Measurements from ENCODE around the gene THADA.

THADA gene

GRCh38 chr2:43360137-43360536, 235.7 kb downstream of the THADA start:
- no peaks in the 10 kb centered on the region for H4K20me1 ChIP-seq (ENCODE audit: insufficient read depth, low read length)
- no peaks in the 10 kb centered on the region for H3K4me1 ChIP-seq (ENCODE audit: insufficient read depth, low read length, severe bottlenecking)
- no peaks in the 10 kb centered on the region for H3K9me3 ChIP-seq (ENCODE audit: low read length)

GRCh38 chr2:43358410-43359201, 237.2 kb downstream of the THADA start:
- Histone ChIP-seq H3K27me3 (ENCODE audit: insufficient read depth, low read length) (no peaks in the 10 kb centered on the region), H3K27ac (ENCODE audit: low read depth, low read length, poor library complexity, severe bottlenecking) (no peak overlapping the region), H2AFZ (ENCODE audit: low read length) (no peak overlapping the region), H3K4me3 (ENCODE audit: low read depth, low read length, poor library complexity, severe bottlenecking) (no peak overlapping the region), H3K4me1 (ENCODE audit: insufficient read depth, low read length, severe bottlenecking) (no peaks in the 10 kb centered on the region), H3F3A (ENCODE audit: insufficient read depth, low read length) (no peaks in the 10 kb centered on the region), H3K4me2 (ENCODE audit: low read length) (no peak overlapping the region), H3K9me2 (ENCODE audit: low read depth, low read length) (no peaks in the 10 kb centered on the region), H3K36me3 (ENCODE audit: insufficient read depth, low read length) (no peaks in the 10 kb centered on the region), H4K20me1 (ENCODE audit: insufficient read depth, low read length) (no peaks in the 10 kb centered on the region), H3K9ac (ENCODE audit: low read length) (no peak overlapping the region), H3K79me2 (ENCODE audit: insufficient read depth, low read length) (no peaks in the 10 kb centered on the region), H3K9me3 (ENCODE audit: low read length) (no peaks in the 10 kb centered on the region)
- TF ChIP-seq CTCF (IDR thresholded peaks at IDR 0.05; ENCODE audit: low read length) (no peak), EZH2 (IDR thresholded peaks at IDR 0.05; ENCODE audit: borderline replicate concordance, low read length) (no peak)

More at GRCh38 chr2:43360137-43360536, 235.7 kb downstream of the THADA start:
- Histone ChIP-seq H3K4me2 (ENCODE audit: low read length) (no peak overlapping the region), H3K9ac (ENCODE audit: low read length) (no peak overlapping the region), H3K36me3 (ENCODE audit: insufficient read depth, low read length) (no peaks in the 10 kb centered on the region), H2AFZ (ENCODE audit: low read length) (no peak overlapping the region), H3F3A (ENCODE audit: insufficient read depth, low read length) (no peaks in the 10 kb centered on the region), H3K27ac (ENCODE audit: low read depth, low read length, poor library complexity, severe bottlenecking) (no peak overlapping the region), H3K9me2 (ENCODE audit: low read depth, low read length) (no peaks in the 10 kb centered on the region), H3K4me3 (ENCODE audit: low read depth, low read length, poor library complexity, severe bottlenecking) (no peak overlapping the region), H3K27me3 (ENCODE audit: insufficient read depth, low read length) (no peaks in the 10 kb centered on the region), H3K79me2 (ENCODE audit: insufficient read depth, low read length) (no peaks in the 10 kb centered on the region)
- no peak for TF ChIP-seq CTCF (IDR thresholded peaks at IDR 0.05; ENCODE audit: low read length)
- TF ChIP-seq EZH2 (IDR thresholded peaks at IDR 0.05; ENCODE audit: borderline replicate concordance, low read length), result no peak

- Histone ChIP-seq H3K9me3 (ENCODE audit: low read length) (no peaks in the 10 kb centered on the region), H3K27me3 (ENCODE audit: insufficient read depth, low read length) (no peaks in the 10 kb centered on the region), H3K36me3 (ENCODE audit: insufficient read depth, low read length) (no peaks in the 10 kb centered on the region), H4K20me1 (ENCODE audit: insufficient read depth, low read length) (no peaks in the 10 kb centered on the region), H3K4me1 (ENCODE audit: insufficient read depth, low read length, severe bottlenecking) (no peaks in the 10 kb centered on the region), H3K9me2 (ENCODE audit: low read depth, low read length) (no peaks in the 10 kb centered on the region), H3K79me2 (ENCODE audit: insufficient read depth, low read length) (no peaks in the 10 kb centered on the region), H3K4me3 (ENCODE audit: low read depth, low read length, poor library complexity, severe bottlenecking) (no peak overlapping the region), H3F3A (ENCODE audit: insufficient read depth, low read length) (no peaks in the 10 kb centered on the region), H3K4me2 (ENCODE audit: low read length) (no peak overlapping the region), H2AFZ (ENCODE audit: low read length) (no peak overlapping the region), H3K9ac (ENCODE audit: low read length) (no peak overlapping the region), H3K27ac (ENCODE audit: low read depth, low read length, poor library complexity, severe bottlenecking) (no peak overlapping the region)
- TF ChIP-seq CTCF (IDR thresholded peaks at IDR 0.05; ENCODE audit: low read length) (no peak), EZH2 (IDR thresholded peaks at IDR 0.05; ENCODE audit: borderline replicate concordance, low read length) (no peak)
Measured at GRCh38 chr2:43356774-43357173, 239.1 kb downstream of the THADA start.
